GM12864 (cell line): ENCODE data around the gene MACROH2A1.

ENCODE experiments used
- DNase-seq: peaks from one replicate; pipeline ENCODE4 v3.0.0-alpha.2; 2011; ENCODE audit warnings: low read depth
- H3K4me3 ChIP-seq: 2 replicates; pipeline ENCODE4 v1.5.1; 2011; ENCODE audit warnings: mild to moderate bottlenecking, low read depth, low read length, control low read depth
- TF ChIP-seq, protein P1 (sequence below): IDR thresholded peaks from 2 replicates; pipeline ENCODE4 v1.5.1; 2011; ENCODE audit warnings: low read depth, mild to moderate bottlenecking, moderate library complexity, low read length, control low read depth, inconsistent platforms; ENCODE audit errors: missing control alignments

The MACROH2A1 gene

GRCh38 chr5:135324897-135325650, 74.0 kb downstream of the MACROH2A1 start:
- TF ChIP-seq, protein P1, sequence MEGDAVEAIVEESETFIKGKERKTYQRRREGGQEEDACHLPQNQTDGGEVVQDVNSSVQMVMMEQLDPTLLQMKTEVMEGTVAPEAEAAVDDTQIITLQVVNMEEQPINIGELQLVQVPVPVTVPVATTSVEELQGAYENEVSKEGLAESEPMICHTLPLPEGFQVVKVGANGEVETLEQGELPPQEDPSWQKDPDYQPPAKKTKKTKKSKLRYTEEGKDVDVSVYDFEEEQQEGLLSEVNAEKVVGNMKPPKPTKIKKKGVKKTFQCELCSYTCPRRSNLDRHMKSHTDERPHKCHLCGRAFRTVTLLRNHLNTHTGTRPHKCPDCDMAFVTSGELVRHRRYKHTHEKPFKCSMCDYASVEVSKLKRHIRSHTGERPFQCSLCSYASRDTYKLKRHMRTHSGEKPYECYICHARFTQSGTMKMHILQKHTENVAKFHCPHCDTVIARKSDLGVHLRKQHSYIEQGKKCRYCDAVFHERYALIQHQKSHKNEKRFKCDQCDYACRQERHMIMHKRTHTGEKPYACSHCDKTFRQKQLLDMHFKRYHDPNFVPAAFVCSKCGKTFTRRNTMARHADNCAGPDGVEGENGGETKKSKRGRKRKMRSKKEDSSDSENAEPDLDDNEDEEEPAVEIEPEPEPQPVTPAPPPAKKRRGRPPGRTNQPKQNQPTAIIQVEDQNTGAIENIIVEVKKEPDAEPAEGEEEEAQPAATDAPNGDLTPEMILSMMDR = no peak
- no peak overlapping the region for H3K4me3 ChIP-seq
- DNase-seq = no peak

- no peak for DNase-seq
- H3K4me3 ChIP-seq = no peak overlapping the region
- TF ChIP-seq, protein P1 = no peak
Measured at GRCh38 chr5:135324160-135324559, 74.9 kb downstream of the MACROH2A1 start.

GRCh38 chr5:135323701-135324132, 75.3 kb downstream of the MACROH2A1 start:
- no peak overlapping the region for H3K4me3 ChIP-seq
- TF ChIP-seq, protein P1 = no peak
- no peak for DNase-seq

DNA sequence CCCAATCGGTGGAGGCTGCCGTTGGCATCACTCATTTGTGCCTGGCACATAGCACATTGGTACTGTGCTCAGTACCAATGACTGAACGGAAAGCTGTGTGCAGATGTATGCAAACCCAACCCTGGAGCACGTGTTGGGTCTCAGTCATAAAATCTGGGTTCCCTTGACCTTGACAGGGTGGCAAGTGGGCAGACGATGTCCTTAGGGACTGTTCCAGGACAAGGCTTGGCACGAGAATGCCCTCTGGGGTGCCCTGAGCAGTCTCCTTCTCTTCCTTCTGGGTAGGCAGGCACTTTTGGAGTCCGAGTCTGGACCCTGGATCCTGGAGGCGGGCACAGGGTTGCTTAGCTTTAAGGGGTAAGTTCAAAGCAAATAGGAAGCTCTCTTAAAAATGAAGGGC, 75.8 kb downstream of the MACROH2A1 start:
- no peak overlapping the region for H3K4me3 ChIP-seq
- TF ChIP-seq, protein P1 = no peak
- DNase-seq = no peak

DNA sequence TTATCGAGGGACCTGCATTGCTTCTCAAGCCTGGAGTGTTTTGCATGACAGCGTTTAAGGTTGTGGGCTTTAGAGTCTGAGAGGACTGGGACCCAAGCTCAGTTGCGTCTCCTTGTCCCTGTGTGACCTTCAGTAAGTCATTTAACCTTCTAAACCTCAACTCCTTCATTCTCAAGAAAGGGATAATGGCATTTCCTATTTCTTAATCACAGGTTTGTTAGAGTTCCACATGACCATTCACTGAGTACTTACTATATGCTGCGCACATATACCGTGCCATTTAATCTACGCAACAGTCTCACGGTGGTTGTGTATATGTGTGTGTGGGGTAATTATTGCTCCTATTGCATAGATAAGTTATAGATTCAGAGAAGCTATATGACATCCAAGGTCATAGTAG, 76.3 kb downstream of the MACROH2A1 start:
- no peak overlapping the region for H3K4me3 ChIP-seq
- DNase-seq = no peak
- TF ChIP-seq, protein P1 = no peak

- TF ChIP-seq, protein P1 = no peak
Measured at GRCh38 chr5:135322271-135322670, 76.8 kb downstream of the MACROH2A1 start.

More at GRCh38 chr5:135322271-135322670, 76.8 kb downstream of the MACROH2A1 start:
- no peak overlapping the region for H3K4me3 ChIP-seq
- no peak for DNase-seq
